Skeletal muscle satellite cell (primary cell): ENCODE results near the gene KRT28.
"Not testable (repeated sequence)": the region's sequence is repeated elsewhere in the genome, so short reads cannot be mapped to it uniquely, and the experiment has no call there.

Source experiments
- H3K27me3 ChIP-seq: 2 replicates; pipeline ENCODE4 v1.7.0; 2013; ENCODE audit warnings: low read length; ENCODE audit not compliant: control insufficient read depth, insufficient read depth
- H3K36me3 ChIP-seq: 2 replicates; pipeline ENCODE4 v1.7.0; 2013; ENCODE audit warnings: mild to moderate bottlenecking, control low read depth, low read length; ENCODE audit not compliant: insufficient read depth
- H3K4me1 ChIP-seq: 2 replicates; pipeline ENCODE4 v1.7.0; 2013; ENCODE audit warnings: low read length; ENCODE audit not compliant: control insufficient read depth, insufficient read depth
- H3K4me2 ChIP-seq: 2 replicates; pipeline ENCODE4 v1.7.0; 2013; ENCODE audit warnings: mild to moderate bottlenecking, low read length
- H3K4me3 ChIP-seq: 2 replicates; pipeline ENCODE4 v1.7.0; 2013; ENCODE audit warnings: low read length
- H3K9ac ChIP-seq: 2 replicates; pipeline ENCODE4 v1.7.0; 2013; ENCODE audit warnings: mild to moderate bottlenecking, low read depth, low read length, moderate library complexity
- H3K9me3 ChIP-seq: replicated peaks from 2 replicates; pipeline ENCODE4 v1.7.0; 2013; ENCODE audit warnings: mild to moderate bottlenecking, control low read depth, low read length

KRT28 gene

DNA sequence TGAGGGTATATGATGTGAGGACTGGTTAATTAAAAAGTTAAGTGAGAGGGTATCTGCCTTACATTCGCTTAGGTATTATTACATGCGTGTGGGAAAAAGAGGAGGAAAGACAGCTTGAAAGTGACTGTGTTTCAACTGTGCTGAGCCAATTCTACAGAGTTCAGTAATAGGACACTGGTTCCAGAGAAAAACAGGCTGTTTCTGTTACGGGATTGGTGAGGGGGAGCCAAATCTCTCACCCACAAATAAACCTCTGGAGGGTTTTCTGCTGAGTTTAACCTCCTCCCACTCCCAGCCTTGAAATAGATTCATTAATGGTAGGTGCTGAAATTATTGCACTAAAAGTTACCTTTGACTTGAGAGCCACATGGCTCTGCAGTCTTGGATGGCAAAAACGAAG, 23.8 kb downstream of the KRT28 start:
- Histone ChIP-seq H3K4me1 (no peaks in the 10 kb centered on the region), H3K4me2 (no peak overlapping the region), H3K9me3 (no peaks in the 10 kb centered on the region), H3K27me3 (peaks cover 77% of the 10 kb centered on the region), H3K4me3 (no peak overlapping the region), H3K9ac (no peak overlapping the region), H3K36me3 (no peaks in the 10 kb centered on the region)

DNA sequence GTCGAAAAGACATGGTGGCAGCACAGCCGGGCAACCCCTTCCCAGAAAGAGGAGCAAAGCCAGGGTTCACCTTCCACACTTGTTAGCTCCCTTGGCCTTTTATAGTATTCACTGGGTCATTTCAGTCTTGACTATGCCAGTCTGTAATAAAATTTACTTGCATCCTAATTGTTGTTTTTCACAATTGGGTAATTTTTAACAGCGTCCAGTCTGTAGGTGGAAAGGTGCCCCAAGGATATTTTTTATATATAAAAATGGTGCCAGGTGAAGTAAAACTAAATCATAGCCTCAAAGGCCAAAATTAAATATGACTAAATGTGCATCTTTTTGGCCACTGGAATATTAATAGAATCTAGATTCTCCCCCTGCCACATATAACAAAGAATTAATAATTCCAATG, 27.7 kb downstream of the KRT28 start, which contains the start of gene KRT26:
Gene KRT26, minus strand, starts transcription at position 101 of the 400 bp plus-strand sequence. Its CDS starts 88 bp downstream, at position 13.
- no peak within 1 kb of the TSS for H3K9ac ChIP-seq
- H3K9me3 ChIP-seq = no peaks in the 10 kb centered on the region
- H3K4me1 ChIP-seq = no peaks in the 10 kb centered on the region
- H3K27me3 ChIP-seq = peaks cover 66% of the 10 kb centered on the region
- no peaks in the 10 kb centered on the region for H3K36me3 ChIP-seq
- H3K4me3 ChIP-seq = no peak within 1 kb of the TSS
- no peak within 1 kb of the TSS for H3K4me2 ChIP-seq

GRCh38 chr17:40765657-40766056, 34.1 kb downstream of the KRT28 start:
- no peaks in the 10 kb centered on the region for H3K9me3 ChIP-seq
- no peaks in the 10 kb centered on the region for H3K36me3 ChIP-seq
- peaks cover 30% of the 10 kb centered on the region for H3K27me3 ChIP-seq
- H3K9ac ChIP-seq = no peak overlapping the region
- no peak overlapping the region for H3K4me2 ChIP-seq
- H3K4me3 ChIP-seq = no peak overlapping the region
- H3K4me1 ChIP-seq = no peaks in the 10 kb centered on the region

DNA sequence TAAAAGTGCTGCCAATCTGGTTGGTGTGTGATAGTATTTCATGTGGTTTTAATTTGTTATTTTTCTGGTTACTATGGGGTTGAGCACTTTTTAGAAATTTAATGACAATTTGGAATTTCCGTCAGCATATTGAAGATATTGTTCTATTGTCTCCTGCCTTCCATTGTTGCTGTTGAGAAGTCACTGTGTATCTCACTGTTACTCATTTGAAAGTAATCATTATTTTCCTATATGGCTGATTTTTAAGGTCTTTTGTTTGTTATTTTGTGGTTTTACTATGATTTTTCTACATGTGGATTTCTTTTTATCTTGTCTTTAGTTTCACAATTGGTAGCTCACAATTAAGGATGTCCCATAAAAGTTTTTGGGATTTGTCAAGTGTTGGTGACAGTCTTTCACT, 36.0 kb downstream of the KRT28 start:
- peaks cover 5% of the 10 kb centered on the region for H3K9me3 ChIP-seq

GRCh38 chr17:40760105-40761016, 39.4 kb downstream of the KRT28 start:
- Histone ChIP-seq H3K36me3 (no peaks in the 10 kb centered on the region), H3K4me2 (no peak overlapping the region), H3K4me3 (no peak overlapping the region), H3K27me3 (peaks cover 9% of the 10 kb centered on the region), H3K4me1 (no peaks in the 10 kb centered on the region), H3K9me3 (peaks cover 5% of the 10 kb centered on the region), H3K9ac (no peak overlapping the region)

More for the DNA sequence above, 36.0 kb downstream of the KRT28 start:
- peaks cover 21% of the 10 kb centered on the region for H3K27me3 ChIP-seq
- no peaks in the 10 kb centered on the region for H3K36me3 ChIP-seq
- H3K4me2 ChIP-seq = no peak overlapping the region
- no peak overlapping the region for H3K4me3 ChIP-seq
- no peak overlapping the region for H3K9ac ChIP-seq
- no peaks in the 10 kb centered on the region for H3K4me1 ChIP-seq

DNA sequence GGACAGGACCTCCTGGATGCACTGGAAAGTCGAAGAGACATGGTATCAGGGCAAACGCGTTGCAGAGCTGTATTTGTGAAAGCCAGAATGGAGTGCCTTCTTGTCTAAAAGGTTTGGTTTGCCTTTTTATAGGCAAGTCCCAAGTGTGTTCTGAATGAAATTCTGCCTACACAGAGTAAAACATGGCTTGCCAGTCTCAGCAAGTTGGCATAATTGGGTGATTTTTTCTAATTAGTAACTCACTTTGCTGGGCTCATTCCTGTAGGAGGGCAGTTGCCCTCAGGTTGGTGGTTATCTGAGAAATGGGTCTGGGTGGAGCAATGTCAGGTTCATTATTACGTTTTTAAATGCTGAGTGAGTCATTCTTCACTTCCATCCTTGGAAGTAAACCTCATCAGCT, 44.5 kb downstream of the KRT28 start, which contains the start of gene KRT25:
Gene KRT25, minus strand, starts transcription at position 101 of the 400 bp plus-strand sequence. Its CDS starts 60 bp downstream, at position 41.
- H3K4me1 ChIP-seq = no peaks in the 10 kb centered on the region
- peaks cover 27% of the 10 kb centered on the region for H3K27me3 ChIP-seq
- no peak within 1 kb of the TSS for H3K4me2 ChIP-seq
- H3K9me3 ChIP-seq = peaks cover 5% of the 10 kb centered on the region
- H3K4me3 ChIP-seq = no peak within 1 kb of the TSS
- H3K9ac ChIP-seq = no peak within 1 kb of the TSS
- no peaks in the 10 kb centered on the region for H3K36me3 ChIP-seq

DNA sequence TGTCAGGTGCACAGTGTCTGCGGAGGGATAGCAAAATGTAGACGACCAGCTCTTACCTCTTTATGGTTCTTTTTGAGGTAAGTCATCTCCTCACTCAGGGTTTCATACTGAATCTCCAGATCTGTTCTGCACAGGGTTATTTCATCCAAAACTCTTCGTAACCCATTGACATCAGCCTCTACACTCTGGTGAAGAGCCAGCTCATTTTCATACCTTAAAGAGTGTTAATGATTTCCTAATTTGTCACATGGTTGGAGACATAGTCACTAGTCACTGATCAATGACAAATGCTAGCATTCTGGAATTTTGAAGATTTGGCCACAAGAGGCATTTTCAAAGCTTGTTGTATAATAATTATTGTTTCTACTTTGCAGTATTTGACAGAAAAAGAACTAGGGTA, 46.0 kb downstream of the KRT28 start:
- Histone ChIP-seq H3K27me3 (peaks cover 37% of the 10 kb centered on the region), H3K4me3 (no peak overlapping the region), H3K9me3 (no peaks in the 10 kb centered on the region), H3K9ac (no peak overlapping the region), H3K4me1 (no peaks in the 10 kb centered on the region), H3K4me2 (no peak overlapping the region), H3K36me3 (no peaks in the 10 kb centered on the region)

GRCh38 chr17:40751065-40751464, 48.7 kb downstream of the KRT28 start:
- H3K9ac ChIP-seq = no peak overlapping the region
- H3K4me2 ChIP-seq = no peak overlapping the region
- no peaks in the 10 kb centered on the region for H3K9me3 ChIP-seq
- no peaks in the 10 kb centered on the region for H3K36me3 ChIP-seq
- no peak overlapping the region for H3K4me3 ChIP-seq
- no peaks in the 10 kb centered on the region for H3K4me1 ChIP-seq
- peaks cover 45% of the 10 kb centered on the region for H3K27me3 ChIP-seq

DNA sequence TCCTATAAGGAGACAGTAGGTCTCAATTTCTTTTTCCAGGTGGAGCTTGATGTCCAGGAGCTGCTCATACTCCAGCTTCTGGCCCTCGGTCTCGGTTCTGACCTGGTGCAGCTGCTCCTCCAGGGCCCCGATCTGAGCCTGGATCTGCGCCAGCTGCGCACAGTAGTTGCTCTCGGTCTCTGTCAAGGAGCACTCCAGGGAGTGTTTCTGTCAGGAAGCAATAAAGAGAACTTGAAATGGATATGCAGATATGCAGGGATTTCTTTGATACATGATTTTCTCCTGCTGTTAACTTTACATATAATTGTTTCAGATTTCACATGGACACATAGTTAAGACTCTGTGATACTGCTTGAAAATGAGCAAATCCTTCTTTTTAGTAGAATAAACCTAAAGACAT, 49.4 kb downstream of the KRT28 start:
- peaks cover 42% of the 10 kb centered on the region for H3K27me3 ChIP-seq

DNA sequence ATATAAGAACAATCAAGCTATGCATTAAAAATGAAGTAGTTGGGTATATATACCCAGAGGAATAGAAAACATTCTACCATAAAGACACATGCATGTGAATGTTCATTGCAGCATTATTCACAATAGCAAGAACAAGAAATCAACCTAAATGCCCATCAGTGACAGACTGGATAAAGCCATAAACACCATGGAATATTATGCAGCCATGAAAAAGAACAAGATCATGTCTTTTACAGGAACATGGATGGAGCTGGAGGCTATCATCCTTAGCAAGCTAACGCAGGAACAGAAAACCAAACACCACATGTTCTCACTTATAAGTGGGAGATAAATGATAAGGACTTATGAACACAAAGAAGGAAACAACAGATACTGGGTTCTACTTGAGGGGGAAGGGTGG, 51.1 kb downstream of the KRT28 start:
- H3K36me3 ChIP-seq, H3K9ac ChIP-seq, H3K9me3 ChIP-seq, H3K4me3 ChIP-seq, H3K4me1 ChIP-seq, H3K4me2 ChIP-seq: not testable (repeated sequence)
- peaks cover 39% of the 10 kb centered on the region for H3K27me3 ChIP-seq

More for the DNA sequence above, 49.4 kb downstream of the KRT28 start:
- H3K9me3 ChIP-seq = no peaks in the 10 kb centered on the region
- no peaks in the 10 kb centered on the region for H3K36me3 ChIP-seq
- no peak overlapping the region for H3K4me2 ChIP-seq
- no peaks in the 10 kb centered on the region for H3K4me1 ChIP-seq
- H3K9ac ChIP-seq = no peak overlapping the region
- no peak overlapping the region for H3K4me3 ChIP-seq
